ENCODE data around the gene TBC1D5.

GRCh38 chr3:17162116-17162515 is 580.3 kb downstream of the TBC1D5 start:
- no peak for TF ChIP-seq CTCF (IDR thresholded peaks at IDR 0.05)
- TF ChIP-seq POLR2A (IDR thresholded peaks at IDR 0.05) = no peak
